ENCODE data around the gene MS4A10. TPM values are rescaled to one million over a fixed set of nuclear protein-coding genes. Genes with fewer than 3 reads are reported as not detected.

Gene MS4A10
- total and polyA plus RNA-seq, 4 donors: 5.5 TPM; not detected in 3

DNA sequence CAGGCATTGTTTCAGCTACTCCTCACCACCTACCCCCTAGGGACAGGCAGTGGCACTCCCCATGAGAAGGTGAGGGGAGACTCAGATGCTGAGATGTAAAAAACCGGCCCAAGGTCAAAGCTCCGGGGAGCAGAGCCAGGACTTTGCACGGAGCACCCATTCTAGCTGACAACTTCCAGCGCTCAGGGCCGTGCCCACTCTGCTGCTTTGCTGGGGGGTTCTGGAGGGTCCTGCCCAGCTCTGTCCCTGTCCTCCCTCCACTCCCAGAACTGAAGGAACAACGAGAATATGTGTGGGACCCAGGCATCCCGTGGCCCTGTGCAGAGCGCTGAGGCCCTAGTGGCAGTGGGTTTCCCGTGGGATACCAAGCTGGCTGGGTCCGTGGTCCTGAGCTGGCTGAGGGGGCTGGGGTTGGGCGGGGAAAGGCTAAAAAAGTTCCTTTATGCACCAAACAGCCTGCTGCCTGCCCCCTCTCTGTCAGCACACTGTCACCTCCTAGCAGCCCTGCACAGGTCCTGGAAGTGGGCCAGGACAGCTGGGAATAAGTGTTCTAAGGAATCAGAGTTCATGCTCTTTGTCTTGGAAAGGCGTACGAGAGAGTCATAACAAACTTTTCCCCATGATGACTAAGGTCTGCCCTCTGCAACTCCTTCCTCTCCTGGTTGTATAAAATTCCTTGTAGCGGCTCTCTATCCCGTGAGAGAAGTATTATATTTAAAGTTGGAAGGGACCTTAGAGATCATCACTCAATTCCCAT lies 1.9 kb downstream of the MS4A10 start:
- Histone ChIP-seq H3K27ac (ENCODE audit: low read depth in 1 of 2, low read length in 2 of 2) (no peak overlapping the region), H3K36me3 (ENCODE audit: control insufficient read depth in 1 of 2, insufficient read depth in 2 of 2, low read length in 1 of 2) (no peaks in the 10 kb centered on the region)
- 14 to 21% methylated on average over 15 of the region's 15 CpGs for WGBS, 2 donors

DNA sequence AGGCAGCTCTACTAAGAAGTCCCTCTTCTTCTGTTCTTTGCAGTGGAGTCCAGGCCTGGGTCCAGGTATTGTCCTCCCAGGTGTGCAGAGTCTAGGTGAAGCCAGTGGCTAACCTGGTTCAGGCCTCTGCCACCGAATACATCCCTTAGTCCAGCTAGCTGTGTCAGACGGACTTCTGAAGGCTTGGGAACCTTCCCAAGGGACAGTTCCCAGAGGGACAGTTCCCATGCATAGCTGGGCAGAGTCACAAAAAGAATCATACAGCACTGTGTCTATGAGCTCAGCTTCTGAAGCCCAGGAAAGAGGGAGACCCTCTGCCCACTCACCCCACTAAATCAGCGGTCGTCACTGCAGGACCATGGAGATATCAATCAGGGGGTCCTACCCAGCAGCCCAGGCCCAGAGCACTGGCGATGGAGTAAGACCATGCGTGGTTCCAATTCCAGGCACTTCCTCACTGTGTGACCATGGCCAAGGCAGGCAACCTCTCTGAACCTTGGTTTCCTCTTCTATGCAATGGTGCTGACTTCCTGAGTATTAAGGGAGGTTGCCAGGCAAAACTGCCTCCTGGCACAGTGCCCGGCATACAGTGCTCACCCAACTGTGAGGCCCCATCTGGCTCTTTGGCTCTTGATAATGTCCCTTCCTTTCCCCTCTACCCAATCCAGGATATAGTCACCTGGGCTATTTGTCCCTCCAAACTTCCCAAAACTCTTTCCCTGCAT lies 3.4 kb downstream of the MS4A10 start:
- no peak for DNase-seq

More for the DNA sequence above, 1.9 kb downstream of the MS4A10 start:
- no peaks in the 10 kb centered on the region for H3K4me1 ChIP-seq (ENCODE audit: control insufficient read depth in 1 of 2, insufficient read depth in 2 of 2, low read length in 2 of 2)
- ATAC-seq (ENCODE audit: low FRiP score) (peak; percentile 30), DNase-seq (peak; percentile 75 to 86)
- no peaks in the 10 kb centered on the region for H3K9me3 ChIP-seq (ENCODE audit: control insufficient read depth, low read length)
- H3K4me3 ChIP-seq (ENCODE audit: low read length in 2 of 2): no peak overlapping the region
- intact Hi-C loops (cut with DNase I): no loop called here
- no peaks in the 10 kb centered on the region for H3K27me3 ChIP-seq (ENCODE audit: control insufficient read depth in 1 of 2, insufficient read depth in 2 of 2, low read length in 1 of 2)

DNA sequence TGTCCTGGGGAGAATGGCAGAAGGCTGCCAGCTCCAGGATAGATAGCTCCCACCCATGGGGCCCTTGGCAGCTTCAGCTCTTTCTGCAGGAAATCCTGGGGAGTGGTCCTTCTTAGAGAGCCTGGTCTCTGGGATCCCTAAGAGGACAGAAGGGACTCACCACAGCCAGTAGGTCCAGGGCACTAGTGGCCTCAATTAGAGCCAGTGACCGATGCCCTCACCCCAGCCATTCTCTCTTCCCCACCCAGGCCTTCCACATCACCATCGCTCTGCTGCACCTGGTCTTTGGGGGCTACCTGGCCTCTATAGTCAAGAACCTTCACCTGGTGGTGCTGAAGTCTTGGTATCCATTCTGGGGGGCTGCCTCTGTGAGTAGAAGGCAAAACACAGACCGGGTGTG lies 5.6 kb downstream of the MS4A10 start:
- WGBS, 2 donors: 92 to 94% methylated on average over 3 of the region's 3 CpGs
- Histone ChIP-seq H3K36me3 (ENCODE audit: control insufficient read depth in 1 of 2, insufficient read depth in 2 of 2, low read length in 1 of 2) (no peaks in the 10 kb centered on the region), H3K27ac (ENCODE audit: low read depth in 1 of 2, low read length in 2 of 2) (no peak overlapping the region), H3K4me3 (ENCODE audit: low read length in 2 of 2) (no peak overlapping the region), H3K4me1 (ENCODE audit: control insufficient read depth in 1 of 2, insufficient read depth in 2 of 2, low read length in 2 of 2) (no peaks in the 10 kb centered on the region), H3K27me3 (ENCODE audit: control insufficient read depth in 1 of 2, insufficient read depth in 2 of 2, low read length in 1 of 2) (no peaks in the 10 kb centered on the region), H3K9me3 (ENCODE audit: control insufficient read depth, low read length) (no peaks in the 10 kb centered on the region)
- ATAC-seq (ENCODE audit: low FRiP score): no peak
- DNase-seq: no peak
- intact Hi-C loops (cut with DNase I): no loop called here

More for the DNA sequence above, 3.4 kb downstream of the MS4A10 start:
- Histone ChIP-seq H3K27me3 (ENCODE audit: control insufficient read depth in 1 of 2, insufficient read depth in 2 of 2, low read length in 1 of 2) (no peaks in the 10 kb centered on the region), H3K4me1 (ENCODE audit: control insufficient read depth in 1 of 2, insufficient read depth in 2 of 2, low read length in 2 of 2) (no peaks in the 10 kb centered on the region), H3K4me3 (ENCODE audit: low read length in 2 of 2) (no peak overlapping the region), H3K27ac (ENCODE audit: low read depth in 1 of 2, low read length in 2 of 2) (no peak overlapping the region), H3K36me3 (ENCODE audit: control insufficient read depth in 1 of 2, insufficient read depth in 2 of 2, low read length in 1 of 2) (no peaks in the 10 kb centered on the region), H3K9me3 (ENCODE audit: control insufficient read depth, low read length) (no peaks in the 10 kb centered on the region)
- 78 to 88% methylated on average over 7 of the region's 7 CpGs for WGBS, 2 donors
- ATAC-seq (ENCODE audit: low FRiP score): no peak
- intact Hi-C loops (cut with DNase I): no loop called here

DNA sequence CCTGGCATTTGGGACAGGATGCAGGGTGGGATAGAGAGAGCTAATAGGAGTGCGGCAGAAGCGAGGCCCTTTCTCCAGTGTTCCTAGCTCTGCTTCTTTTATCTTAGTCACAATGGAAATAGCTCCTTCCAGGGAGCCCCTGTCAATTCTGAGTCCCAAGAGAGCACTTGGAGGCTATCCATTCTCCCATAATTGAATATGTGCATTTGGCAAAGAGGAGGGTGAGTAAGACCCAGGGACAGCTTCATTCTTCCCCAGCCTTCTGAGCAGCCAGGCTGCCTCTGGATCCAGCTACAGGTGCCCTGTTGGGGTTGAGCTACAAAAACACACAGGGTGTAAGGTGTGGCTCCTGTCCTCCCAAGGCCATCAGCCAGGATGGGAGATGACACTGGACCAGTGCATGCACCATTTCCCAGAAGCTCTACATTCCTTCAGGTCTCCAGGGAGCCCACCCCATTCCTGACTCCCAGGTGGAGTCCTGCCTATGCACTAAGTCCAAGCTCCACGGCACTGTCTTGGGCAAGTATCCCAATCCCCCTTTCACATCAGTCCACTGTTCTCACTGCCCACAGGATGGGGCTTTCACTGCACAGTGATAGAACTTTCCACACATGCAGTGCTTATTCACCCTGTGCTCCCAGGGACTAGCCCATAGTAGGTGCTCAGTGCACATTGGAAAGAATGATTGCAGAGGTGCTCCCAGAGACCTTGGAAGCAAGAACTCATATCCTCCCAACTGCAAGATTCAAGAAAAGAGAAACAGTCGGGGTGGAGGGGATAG lies 6.2 kb downstream of the MS4A10 start:
- intact Hi-C loops (cut with DNase I): no loop called here
- H3K27ac ChIP-seq (ENCODE audit: low read depth in 1 of 2, low read length in 2 of 2): no peak overlapping the region
- ATAC-seq (ENCODE audit: low FRiP score): no peak
- no peaks in the 10 kb centered on the region for H3K36me3 ChIP-seq (ENCODE audit: control insufficient read depth in 1 of 2, insufficient read depth in 2 of 2, low read length in 1 of 2)
- DNase-seq: no peak
- H3K4me3 ChIP-seq (ENCODE audit: low read length in 2 of 2): no peak overlapping the region
- H3K9me3 ChIP-seq (ENCODE audit: control insufficient read depth, low read length): no peaks in the 10 kb centered on the region
- H3K4me1 ChIP-seq (ENCODE audit: control insufficient read depth in 1 of 2, insufficient read depth in 2 of 2, low read length in 2 of 2): no peaks in the 10 kb centered on the region
- H3K27me3 ChIP-seq (ENCODE audit: control insufficient read depth in 1 of 2, insufficient read depth in 2 of 2, low read length in 1 of 2): no peaks in the 10 kb centered on the region
- 87 to 89% methylated on average over 4 of the region's 4 CpGs for WGBS, 2 donors

DNA sequence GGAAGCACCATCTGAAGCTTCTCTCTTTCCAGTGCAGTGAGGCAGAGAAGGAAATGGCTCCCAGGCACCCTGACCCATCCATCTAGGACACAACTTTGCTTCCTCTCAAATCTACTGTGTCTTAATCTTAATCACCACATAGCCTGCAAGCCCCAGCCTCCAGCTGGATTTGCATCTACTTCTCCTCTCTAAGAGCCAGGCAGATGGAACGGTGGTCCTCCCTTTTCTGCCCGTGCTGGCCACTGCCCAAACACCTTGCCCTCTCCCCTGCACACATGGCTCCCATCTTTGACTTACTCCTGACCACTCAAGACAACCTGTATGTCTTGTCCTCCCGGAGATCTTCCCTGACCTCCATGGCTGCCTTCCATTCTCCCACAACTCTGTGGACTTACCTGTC lies 7.4 kb downstream of the MS4A10 start:
- Histone ChIP-seq H3K9me3 (ENCODE audit: control insufficient read depth, low read length) (no peaks in the 10 kb centered on the region), H3K4me1 (ENCODE audit: control insufficient read depth in 1 of 2, insufficient read depth in 2 of 2, low read length in 2 of 2) (no peaks in the 10 kb centered on the region), H3K27me3 (ENCODE audit: control insufficient read depth in 1 of 2, insufficient read depth in 2 of 2, low read length in 1 of 2) (no peaks in the 10 kb centered on the region), H3K4me3 (ENCODE audit: low read length in 2 of 2) (no peak overlapping the region), H3K27ac (ENCODE audit: low read depth in 1 of 2, low read length in 2 of 2) (no peak overlapping the region), H3K36me3 (ENCODE audit: control insufficient read depth in 1 of 2, insufficient read depth in 2 of 2, low read length in 1 of 2) (no peaks in the 10 kb centered on the region)
- DNase-seq: no peak
- intact Hi-C loops (cut with DNase I): no loop called here
- WGBS, 2 donors: 86 to 91% methylated on average over 3 of the region's 3 CpGs
- ATAC-seq (ENCODE audit: low FRiP score): no peak

DNA sequence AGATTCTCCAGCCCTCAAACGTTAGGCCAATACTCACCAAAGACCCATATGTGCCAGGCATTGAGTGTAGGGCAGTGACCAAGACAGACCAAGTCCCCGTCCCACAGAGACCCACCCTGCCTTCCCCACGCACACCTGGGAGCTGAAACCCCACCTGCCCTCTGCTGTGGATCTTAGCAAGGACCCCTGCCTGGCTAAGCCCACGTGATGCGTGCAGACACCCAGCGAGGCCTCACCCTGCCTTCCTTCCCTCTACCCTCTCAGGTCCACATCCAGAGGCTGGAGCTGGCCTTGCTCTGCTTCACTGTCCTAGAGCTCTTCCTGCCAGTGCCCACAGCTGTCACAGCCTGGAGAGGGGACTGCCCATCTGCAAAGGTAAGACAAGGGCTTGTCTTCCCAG lies 10.2 kb downstream of the MS4A10 start:
- no peak for ATAC-seq (ENCODE audit: low FRiP score)

DNA sequence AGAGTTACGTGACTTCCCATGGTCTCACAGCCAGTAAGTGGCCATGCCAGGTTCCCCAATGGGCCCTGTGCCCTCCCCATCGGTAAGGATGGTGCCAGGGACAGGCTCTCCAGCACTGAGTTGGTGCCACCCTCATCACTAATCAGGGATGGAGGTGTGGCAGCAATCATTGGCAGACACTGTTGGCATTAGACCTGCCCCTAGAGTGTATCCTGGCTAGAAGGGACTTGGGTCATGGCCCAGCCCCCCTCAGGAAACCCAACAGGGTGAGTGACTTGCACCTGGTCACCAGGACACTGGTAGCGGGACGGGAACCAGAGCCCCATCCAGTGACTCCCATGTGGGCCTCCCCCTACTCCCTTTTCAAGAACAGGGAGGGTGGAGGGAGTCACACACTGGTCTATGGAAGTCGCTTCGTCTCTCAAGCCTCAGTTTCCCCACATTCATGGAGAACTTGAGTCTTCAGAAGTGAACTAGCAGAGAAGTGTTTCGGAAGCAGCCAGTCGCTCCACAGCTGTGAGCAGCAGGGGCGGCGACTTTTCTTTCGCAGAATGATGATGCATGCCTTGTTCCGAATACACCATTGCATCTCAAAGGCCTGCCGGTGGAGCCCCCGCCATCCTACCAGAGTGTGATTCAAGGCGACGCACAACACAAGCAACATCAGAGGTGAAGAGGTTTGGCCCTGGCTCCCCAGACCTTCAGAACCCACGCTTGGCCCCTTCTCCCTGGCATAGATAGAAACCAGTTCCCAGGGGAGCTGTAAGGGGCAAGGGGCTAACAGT lies 12.9 kb downstream of the MS4A10 start:
- intact Hi-C loops (cut with DNase I): no loop called here
- H3K27ac ChIP-seq (ENCODE audit: low read depth in 1 of 2, low read length in 2 of 2): no peak overlapping the region
- H3K27me3 ChIP-seq (ENCODE audit: control insufficient read depth in 1 of 2, insufficient read depth in 2 of 2, low read length in 1 of 2): no peaks in the 10 kb centered on the region
- H3K9me3 ChIP-seq (ENCODE audit: control insufficient read depth, low read length): no peaks in the 10 kb centered on the region
- WGBS, 2 donors: 85 to 86% methylated on average over 17 of the region's 17 CpGs
- no peaks in the 10 kb centered on the region for H3K36me3 ChIP-seq (ENCODE audit: control insufficient read depth in 1 of 2, insufficient read depth in 2 of 2, low read length in 1 of 2)
- DNase-seq (peak in 1 of 2 donors; percentile 21), ATAC-seq (ENCODE audit: low FRiP score) (no peak)
- H3K4me1 ChIP-seq (ENCODE audit: control insufficient read depth in 1 of 2, insufficient read depth in 2 of 2, low read length in 2 of 2): no peaks in the 10 kb centered on the region
- no peak overlapping the region for H3K4me3 ChIP-seq (ENCODE audit: low read length in 2 of 2)

More for the DNA sequence above, 10.2 kb downstream of the MS4A10 start:
- H3K4me3 ChIP-seq (ENCODE audit: low read length in 2 of 2): no peak overlapping the region
- H3K27ac ChIP-seq (ENCODE audit: low read depth in 1 of 2, low read length in 2 of 2): no peak overlapping the region
- peak in 1 of 2 donors; percentile 60 for DNase-seq
- no peaks in the 10 kb centered on the region for H3K9me3 ChIP-seq (ENCODE audit: control insufficient read depth, low read length)
- no peaks in the 10 kb centered on the region for H3K4me1 ChIP-seq (ENCODE audit: control insufficient read depth in 1 of 2, insufficient read depth in 2 of 2, low read length in 2 of 2)
- H3K36me3 ChIP-seq (ENCODE audit: control insufficient read depth in 1 of 2, insufficient read depth in 2 of 2, low read length in 1 of 2): no peaks in the 10 kb centered on the region
- no peaks in the 10 kb centered on the region for H3K27me3 ChIP-seq (ENCODE audit: control insufficient read depth in 1 of 2, insufficient read depth in 2 of 2, low read length in 1 of 2)
- 75 to 86% methylated on average over 6 of the region's 6 CpGs for WGBS, 2 donors
- intact Hi-C loops (cut with DNase I): no loop called here

DNA sequence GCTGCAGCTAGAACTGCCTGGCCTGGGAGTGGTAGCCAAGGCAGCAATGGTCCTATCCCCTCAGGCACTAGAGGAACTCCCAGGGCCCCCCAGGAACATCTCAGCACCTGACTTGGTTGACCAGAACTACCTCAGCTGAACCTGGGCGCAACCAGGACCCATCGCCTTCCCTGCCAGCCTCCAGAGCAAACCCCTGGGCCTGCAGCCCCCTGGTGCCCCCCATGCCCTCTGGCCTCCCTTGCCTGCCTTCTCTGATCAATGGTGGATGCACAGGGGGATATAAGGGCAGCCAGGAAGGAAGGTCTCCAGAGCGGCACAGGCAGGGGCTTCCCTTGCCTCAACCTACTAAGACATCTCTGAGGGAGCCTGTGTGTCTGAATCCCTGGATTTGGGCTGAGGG lies 13.5 kb downstream of the MS4A10 start:
- intact Hi-C loops (cut with DNase I): no loop called here
- H3K36me3 ChIP-seq (ENCODE audit: control insufficient read depth in 1 of 2, insufficient read depth in 2 of 2, low read length in 1 of 2): no peaks in the 10 kb centered on the region
- H3K9me3 ChIP-seq (ENCODE audit: control insufficient read depth, low read length): no peaks in the 10 kb centered on the region
- H3K4me1 ChIP-seq (ENCODE audit: control insufficient read depth in 1 of 2, insufficient read depth in 2 of 2, low read length in 2 of 2): no peaks in the 10 kb centered on the region
- no peak for ATAC-seq (ENCODE audit: low FRiP score)
- no peaks in the 10 kb centered on the region for H3K27me3 ChIP-seq (ENCODE audit: control insufficient read depth in 1 of 2, insufficient read depth in 2 of 2, low read length in 1 of 2)
- H3K4me3 ChIP-seq (ENCODE audit: low read length in 2 of 2): no peak overlapping the region
- DNase-seq: no peak
- H3K27ac ChIP-seq (ENCODE audit: low read depth in 1 of 2, low read length in 2 of 2): no peak overlapping the region
- WGBS, 2 donors: 90 to 94% methylated on average over 3 of the region's 3 CpGs
